Activated naive CD4-positive, alpha-beta T cell treated with anti-CD3 and anti-CD28 coated beads for 36 hours (primary cell): ENCODE results near the gene COL4A2. TPM values are rescaled to one million over a fixed set of nuclear protein-coding genes. Genes with fewer than 3 reads are reported as not detected.

ENCODE experiments used
- CTCF ChIA-PET: fragments of 350-600 bp; sonication (Branson Sonifier 250); formaldehyde crosslinking; loops from one replicate; lab custom pipeline; 2021; ENCODE audit warnings: antibody characterized with exemption; lab: Charles Lee
- DNase-seq: peaks from one replicate; pipeline ENCODE4 v3.0.0-alpha.2; 2020
- H3K27ac Mint-ChIP-seq: one replicate; pipeline ENCODE4 v1.8.0; 2021; ENCODE audit warnings: mild to moderate bottlenecking, mixed read lengths
- H3K27me3 Mint-ChIP-seq: one replicate; pipeline ENCODE4 v1.8.0; 2021; ENCODE audit warnings: low read depth, mixed read lengths
- H3K36me3 Mint-ChIP-seq: one replicate; pipeline ENCODE4 v1.8.0; 2021; ENCODE audit warnings: low read depth, mixed read lengths
- H3K4me1 Mint-ChIP-seq: one replicate; pipeline ENCODE4 v1.8.0; 2021; ENCODE audit warnings: low read depth, mixed read lengths
- H3K4me3 Mint-ChIP-seq: one replicate; pipeline ENCODE4 v1.8.0; 2021; ENCODE audit warnings: mild to moderate bottlenecking, moderate library complexity, mixed read lengths
- H3K9me3 Mint-ChIP-seq: one replicate; pipeline ENCODE4 v1.8.0; 2021; ENCODE audit warnings: mixed read lengths
- intact Hi-C: fragments of 100-400 bp; cut with micrococcal nuclease; formaldehyde crosslinking; loops from one replicate; pipeline ENCODE4 v1.15.1; 2023
- total RNA-seq, 2 experiments: library from RNA; stranded (reverse); gene quantifications; one replicate each; pipeline ENCODE4 v1.2.3, GENCODE V29; 2021

COL4A2 gene
- total RNA-seq, 2 experiments from 2014 or later = not detected

DNA sequence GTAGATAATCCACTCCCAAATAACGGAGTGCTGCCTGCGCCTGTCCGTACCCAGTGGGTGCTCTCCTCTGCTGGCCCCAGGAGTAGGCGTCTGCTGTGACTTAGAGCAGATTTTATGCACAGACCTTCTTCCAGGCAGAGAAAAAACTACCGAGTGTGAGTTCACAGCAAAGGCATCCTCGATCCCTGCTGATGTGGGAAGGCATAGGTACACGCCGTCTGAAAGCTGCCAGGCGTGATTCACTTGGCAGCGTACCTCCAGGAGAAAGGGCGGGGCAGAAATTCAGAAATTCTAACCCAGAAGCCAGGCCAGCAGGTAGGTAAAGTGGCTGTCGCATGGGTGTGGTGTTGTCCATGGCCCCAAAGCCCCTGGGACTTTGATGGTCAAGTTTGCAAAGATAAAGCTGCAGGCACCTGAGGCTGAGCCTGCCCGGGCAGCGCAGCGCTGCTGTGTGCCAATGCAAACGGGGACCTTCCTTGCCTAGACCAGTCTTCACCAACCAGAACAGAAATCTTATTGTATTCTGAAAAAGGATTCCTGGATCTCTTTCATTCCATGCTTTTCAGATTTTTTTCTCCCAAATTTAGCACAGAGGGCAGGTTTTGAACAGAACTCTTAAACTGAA lies 36.3 kb downstream of the COL4A2 start:
- Mint-ChIP-seq H3K4me3 (no peak overlapping the region), H3K36me3 (no peaks in the 10 kb centered on the region), H3K9me3 (no peaks in the 10 kb centered on the region), H3K27ac (no peak overlapping the region), H3K4me1 (peaks cover 32% of the 10 kb centered on the region), H3K27me3 (peaks cover 14% of the 10 kb centered on the region)
- intact Hi-C loops = loop anchor here (5.0 kb wide), 1 partner anchor 556 kb away; the partner anchor contains the start of gene IRS2
- DNase-seq = no peak
- CTCF ChIA-PET = no interaction called here

DNA sequence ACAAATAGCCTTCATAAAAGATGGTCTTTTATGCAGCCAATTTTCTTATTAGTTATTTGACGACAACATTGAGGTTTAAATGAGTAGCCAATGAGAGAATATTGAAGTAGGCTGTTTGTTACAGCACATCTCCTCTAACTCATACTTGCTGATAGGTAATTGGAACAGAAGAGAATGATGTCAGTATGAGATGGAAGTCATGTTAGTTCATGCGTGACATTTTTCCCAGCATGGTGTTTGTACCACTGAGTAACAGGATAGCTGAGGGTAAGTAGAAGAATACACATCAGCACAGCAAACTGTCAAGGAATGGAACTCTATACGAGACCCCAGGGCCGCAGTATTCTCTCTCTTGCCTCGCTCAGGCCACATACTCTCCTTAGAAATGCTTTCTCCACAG lies 37.2 kb downstream of the COL4A2 start:
- intact Hi-C loops = loop anchor here (5.0 kb wide), 1 partner anchor 557 kb away; the partner anchor contains the start of gene IRS2
- Mint-ChIP-seq H3K4me3 (no peak overlapping the region), H3K27me3 (peaks cover 7% of the 10 kb centered on the region), H3K27ac (no peak overlapping the region), H3K36me3 (no peaks in the 10 kb centered on the region), H3K4me1 (peaks cover 26% of the 10 kb centered on the region), H3K9me3 (no peaks in the 10 kb centered on the region)
- CTCF ChIA-PET = interaction anchor here (0.7 kb wide), 1 partner anchor 76 kb away, joined by 3 read pairs; no protein-coding TSS in a partner anchor
- DNase-seq = no peak

DNA sequence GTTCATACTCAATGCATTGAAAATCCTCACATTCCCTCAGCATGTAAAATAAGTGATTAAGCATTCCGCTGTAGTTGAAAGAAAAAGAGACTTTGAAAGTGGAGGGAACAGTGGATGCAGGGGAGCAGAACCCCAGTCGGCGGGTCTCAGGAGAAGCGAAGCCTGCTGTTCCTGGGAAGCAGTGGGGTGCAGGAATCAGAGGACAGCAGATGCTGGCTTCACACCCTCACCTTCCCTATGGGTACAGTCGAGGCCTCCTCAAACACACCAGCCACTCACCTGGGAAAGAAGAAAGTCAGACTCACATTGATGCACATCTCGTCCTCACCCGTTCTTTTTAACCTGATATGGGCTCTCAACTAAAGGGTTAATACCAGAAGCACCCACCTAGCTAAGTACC lies 38.2 kb downstream of the COL4A2 start:
- no peaks in the 10 kb centered on the region for H3K9me3 Mint-ChIP-seq
- H3K4me3 Mint-ChIP-seq = no peak overlapping the region
- peaks cover 9% of the 10 kb centered on the region for H3K27me3 Mint-ChIP-seq
- peaks cover 17% of the 10 kb centered on the region for H3K4me1 Mint-ChIP-seq
- no peak for DNase-seq
- intact Hi-C loops = no loop called here
- no peak overlapping the region for H3K27ac Mint-ChIP-seq
- CTCF ChIA-PET = no interaction called here
- H3K36me3 Mint-ChIP-seq = no peaks in the 10 kb centered on the region

DNA sequence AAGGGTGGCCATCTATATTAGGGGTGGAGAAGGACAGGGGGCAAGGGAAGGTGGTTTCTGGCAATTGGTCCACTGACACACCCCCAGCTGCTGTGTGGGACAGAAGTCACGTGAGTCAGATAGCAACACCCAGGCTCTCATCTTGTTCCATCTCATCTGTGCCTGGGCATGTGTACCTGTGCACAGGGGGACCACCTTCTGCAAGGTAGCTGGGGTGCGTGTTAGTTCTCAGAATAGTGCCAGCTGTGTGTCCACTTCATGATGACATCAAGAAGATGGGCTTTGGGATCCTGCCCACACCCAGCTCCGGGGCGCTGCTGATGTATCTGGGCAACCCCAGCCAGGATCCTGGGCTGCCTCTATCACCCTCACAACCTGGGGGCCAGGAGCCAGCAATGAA lies 38.6 kb downstream of the COL4A2 start:
- intact Hi-C loops = no loop called here

DNA sequence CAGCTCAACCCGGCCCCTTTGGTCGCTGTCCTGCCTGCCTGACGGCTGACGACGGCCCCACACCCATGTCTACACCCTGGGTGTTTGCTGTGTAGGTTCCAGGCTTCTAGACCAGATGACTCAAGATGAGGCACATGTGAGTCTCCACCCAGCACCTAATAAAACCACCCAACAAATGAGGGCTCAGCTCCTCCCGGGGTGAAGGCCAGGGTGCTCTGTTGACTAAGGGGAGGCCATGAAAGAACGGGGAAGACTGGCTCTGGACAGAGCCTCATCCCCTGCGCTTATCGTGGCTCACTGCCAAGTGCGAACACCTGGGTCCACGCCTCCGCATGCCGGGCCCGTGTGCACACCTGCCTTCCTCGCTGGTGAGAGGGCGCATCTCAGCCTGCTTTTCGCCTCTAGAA lies 39.6 kb downstream of the COL4A2 start:
- no peak overlapping the region for H3K4me3 Mint-ChIP-seq
- no peaks in the 10 kb centered on the region for H3K36me3 Mint-ChIP-seq
- no peak overlapping the region for H3K27ac Mint-ChIP-seq
- CTCF ChIA-PET = no interaction called here
- H3K4me1 Mint-ChIP-seq = peaks cover 3% of the 10 kb centered on the region
- H3K9me3 Mint-ChIP-seq = no peaks in the 10 kb centered on the region
- peaks cover 6% of the 10 kb centered on the region for H3K27me3 Mint-ChIP-seq
- intact Hi-C loops = no loop called here
- no peak for DNase-seq

More for the DNA sequence above, 38.6 kb downstream of the COL4A2 start:
- peaks cover 8% of the 10 kb centered on the region for H3K27me3 Mint-ChIP-seq
- no peak overlapping the region for H3K27ac Mint-ChIP-seq
- H3K9me3 Mint-ChIP-seq = no peaks in the 10 kb centered on the region
- CTCF ChIA-PET = no interaction called here
- H3K36me3 Mint-ChIP-seq = no peaks in the 10 kb centered on the region
- DNase-seq = no peak
- peaks cover 12% of the 10 kb centered on the region for H3K4me1 Mint-ChIP-seq
- no peak overlapping the region for H3K4me3 Mint-ChIP-seq

DNA sequence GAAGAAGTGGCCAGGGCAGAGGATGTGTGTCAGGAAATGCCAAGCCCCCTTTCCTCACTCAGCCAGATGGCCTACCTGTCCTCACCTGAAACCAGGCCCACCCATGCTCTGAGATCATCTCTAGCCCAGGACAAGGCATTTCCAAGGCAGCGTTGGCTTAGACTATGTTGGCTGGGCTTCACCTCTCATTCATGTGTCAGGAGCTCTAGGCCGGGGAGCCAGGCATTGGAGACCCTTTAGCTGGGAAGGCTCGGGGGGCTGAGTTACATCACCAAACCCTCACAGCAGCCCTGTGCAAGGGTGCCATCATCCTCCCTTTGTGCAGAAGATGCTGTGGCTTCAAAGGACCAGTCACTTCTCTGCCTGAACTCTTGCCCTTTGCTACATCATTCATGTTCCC lies 40.0 kb downstream of the COL4A2 start:
- CTCF ChIA-PET = no interaction called here
- no peaks in the 10 kb centered on the region for H3K4me1 Mint-ChIP-seq
- intact Hi-C loops = no loop called here
- H3K36me3 Mint-ChIP-seq = no peaks in the 10 kb centered on the region
- no peak for DNase-seq
- no peak overlapping the region for H3K27ac Mint-ChIP-seq
- H3K27me3 Mint-ChIP-seq = peaks cover 3% of the 10 kb centered on the region
- no peaks in the 10 kb centered on the region for H3K9me3 Mint-ChIP-seq
- no peak overlapping the region for H3K4me3 Mint-ChIP-seq

DNA sequence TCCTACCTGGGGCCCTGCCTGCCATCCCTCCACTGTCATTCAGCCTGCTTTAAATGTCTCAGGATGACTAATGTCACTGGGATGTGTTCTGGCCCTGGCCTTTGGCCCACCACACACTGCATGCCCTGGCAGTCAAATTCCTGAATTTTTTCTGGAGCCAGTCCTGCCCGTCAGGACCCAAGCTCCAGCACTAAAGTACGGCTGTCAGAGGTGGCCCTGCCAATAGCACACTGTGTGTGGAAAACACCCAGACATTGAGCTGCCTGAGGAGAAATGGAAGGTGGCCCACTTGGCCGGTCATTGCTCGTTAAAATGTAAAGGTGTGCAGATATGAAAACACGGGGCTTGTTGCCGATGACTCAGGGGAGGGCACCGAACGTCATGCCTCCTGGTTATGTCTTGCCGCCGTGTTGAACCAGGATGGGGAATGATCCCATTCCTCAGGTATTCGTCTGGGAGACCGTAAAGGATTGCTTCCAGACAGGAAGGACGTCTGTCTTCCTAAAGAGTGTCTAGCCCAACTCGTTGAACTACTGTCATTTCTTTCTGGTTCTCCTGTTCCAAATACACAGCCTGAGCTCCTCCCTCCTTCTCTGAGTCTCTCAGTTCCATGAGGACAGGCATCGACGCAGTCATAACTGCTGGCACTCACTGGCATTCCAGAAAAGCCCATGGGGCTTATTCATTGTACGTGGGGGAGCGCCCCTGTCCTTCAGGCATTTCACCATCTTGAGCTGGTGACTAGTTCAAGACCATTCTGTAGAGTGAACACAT lies 40.6 kb downstream of the COL4A2 start:
- H3K4me1 Mint-ChIP-seq = no peaks in the 10 kb centered on the region
- no peak for DNase-seq
- H3K27ac Mint-ChIP-seq = no peak overlapping the region
- H3K36me3 Mint-ChIP-seq = no peaks in the 10 kb centered on the region
- intact Hi-C loops = no loop called here
- H3K27me3 Mint-ChIP-seq = peaks cover 3% of the 10 kb centered on the region
- no peaks in the 10 kb centered on the region for H3K9me3 Mint-ChIP-seq
- H3K4me3 Mint-ChIP-seq = no peak overlapping the region
- CTCF ChIA-PET = interaction anchor here (0.6 kb wide), 1 partner anchor 216 kb away, joined by 3 read pairs; no protein-coding TSS in a partner anchor

DNA sequence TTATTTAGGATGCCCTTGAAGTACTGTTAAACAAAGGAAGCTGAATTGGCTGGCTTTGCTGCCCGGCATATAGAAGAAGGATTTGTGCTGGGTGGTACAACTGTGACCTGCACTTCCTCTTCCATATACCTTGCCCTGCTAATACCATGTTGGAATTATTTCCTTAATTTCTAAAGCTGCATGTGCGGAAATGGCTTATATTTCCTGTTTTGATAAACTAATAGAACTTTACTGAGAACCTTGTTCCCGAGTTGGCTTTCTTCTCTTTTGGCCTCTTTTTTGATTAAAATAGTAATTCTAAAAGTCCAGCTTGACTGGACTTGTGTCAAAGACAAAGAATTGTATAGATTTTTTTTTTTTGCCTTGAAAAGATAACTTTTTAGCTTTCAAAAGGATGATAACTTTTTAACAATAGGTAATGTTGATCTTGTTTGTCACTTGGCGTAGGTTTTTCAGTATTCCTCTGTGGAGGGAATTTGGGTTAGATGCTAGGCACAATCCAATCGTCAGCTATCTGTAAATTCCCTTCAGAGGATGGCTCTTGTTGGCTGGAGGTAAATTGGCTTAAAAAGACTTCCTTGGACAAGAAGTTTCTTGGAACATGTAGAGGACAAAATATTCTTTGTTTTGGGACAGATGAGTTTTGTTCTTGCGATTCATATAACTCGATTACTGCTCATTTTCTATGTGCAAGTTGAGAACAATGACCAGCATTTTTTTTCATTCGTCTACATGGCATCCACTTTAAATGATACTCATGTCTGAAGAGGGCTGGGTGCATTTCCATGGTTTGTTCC lies 41.4 kb downstream of the COL4A2 start:
- Mint-ChIP-seq H3K4me3 (no peak overlapping the region), H3K27ac (no peak overlapping the region), H3K9me3 (no peaks in the 10 kb centered on the region), H3K27me3 (peaks cover 3% of the 10 kb centered on the region), H3K36me3 (no peaks in the 10 kb centered on the region), H3K4me1 (no peaks in the 10 kb centered on the region)
- intact Hi-C loops = no loop called here
- DNase-seq = no peak
- CTCF ChIA-PET = interaction anchor here (0.6 kb wide), 1 partner anchor 217 kb away, joined by 3 read pairs; no protein-coding TSS in a partner anchor

DNA sequence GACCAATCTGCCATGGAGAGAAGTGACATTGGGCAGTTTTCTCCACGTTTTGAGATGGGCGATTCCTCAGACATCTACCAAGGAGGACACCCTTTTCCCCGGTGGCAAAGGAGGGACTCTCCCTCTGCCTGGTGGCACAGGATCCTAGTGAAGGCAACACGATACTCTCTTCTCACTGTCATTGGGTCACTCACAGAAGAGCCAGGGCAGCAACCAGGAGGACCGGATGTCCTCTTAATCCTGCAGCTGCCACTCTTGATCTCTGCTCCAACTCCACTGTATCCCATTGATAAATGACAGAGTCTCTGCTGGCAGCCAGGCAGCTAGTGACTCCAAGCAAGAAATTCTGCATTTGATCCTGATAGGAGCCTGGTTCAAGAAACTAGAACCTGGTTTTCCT lies 42.2 kb downstream of the COL4A2 start:
- H3K9me3 Mint-ChIP-seq = no peaks in the 10 kb centered on the region
- no peaks in the 10 kb centered on the region for H3K36me3 Mint-ChIP-seq
- H3K27ac Mint-ChIP-seq = no peak overlapping the region
- DNase-seq = no peak
- CTCF ChIA-PET = no interaction called here
- H3K4me3 Mint-ChIP-seq = no peak overlapping the region
- H3K4me1 Mint-ChIP-seq = no peaks in the 10 kb centered on the region
- intact Hi-C loops = no loop called here
- peaks cover 3% of the 10 kb centered on the region for H3K27me3 Mint-ChIP-seq

DNA sequence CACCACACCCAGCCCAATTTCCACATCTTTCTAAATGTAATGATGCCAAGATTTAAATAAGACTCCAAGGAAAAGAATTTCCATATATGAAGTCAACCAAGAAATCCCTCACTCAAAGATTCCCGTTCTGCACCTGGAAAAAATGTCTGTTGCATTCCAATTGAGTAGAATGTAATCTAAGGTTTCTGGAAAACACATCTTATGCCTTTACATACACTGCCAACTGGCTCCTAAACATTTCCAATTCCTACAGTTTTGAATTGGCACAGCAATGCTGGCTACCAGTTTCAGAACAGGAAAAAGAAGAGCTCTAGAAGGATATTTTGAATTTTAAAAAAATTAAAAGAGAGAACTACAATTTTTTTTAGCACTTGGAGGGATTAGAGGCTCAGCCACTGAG lies 43.0 kb downstream of the COL4A2 start:
- DNase-seq = no peak
- intact Hi-C loops = no loop called here
- CTCF ChIA-PET = no interaction called here
- no peaks in the 10 kb centered on the region for H3K36me3 Mint-ChIP-seq
- peaks cover 4% of the 10 kb centered on the region for H3K4me1 Mint-ChIP-seq
- H3K27ac Mint-ChIP-seq = no peak overlapping the region
- H3K27me3 Mint-ChIP-seq = peaks cover 3% of the 10 kb centered on the region
- H3K4me3 Mint-ChIP-seq = no peak overlapping the region
- H3K9me3 Mint-ChIP-seq = no peaks in the 10 kb centered on the region

DNA sequence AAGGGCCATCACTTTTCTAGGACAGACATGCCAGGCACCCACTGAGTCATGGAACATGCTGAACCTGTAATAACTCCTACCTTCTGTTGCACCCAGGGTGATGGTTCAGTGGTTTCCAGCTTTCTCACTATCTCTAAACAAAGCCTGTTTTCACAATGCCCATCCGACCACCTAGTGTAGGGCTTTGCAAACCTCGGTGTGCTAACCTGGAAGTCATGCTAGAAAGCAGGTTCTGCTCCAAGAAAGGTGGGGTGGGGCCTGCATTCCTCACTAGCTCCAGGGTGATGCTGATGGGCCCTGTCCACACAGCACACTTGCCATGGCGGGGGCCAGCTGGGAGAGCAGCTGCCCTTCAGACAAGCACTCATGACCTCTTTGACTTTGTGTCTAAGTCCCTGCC lies 43.4 kb downstream of the COL4A2 start:
- H3K4me1 Mint-ChIP-seq = peaks cover 5% of the 10 kb centered on the region
- DNase-seq = no peak
- no peak overlapping the region for H3K4me3 Mint-ChIP-seq
- H3K27ac Mint-ChIP-seq = no peak overlapping the region
- H3K27me3 Mint-ChIP-seq = peaks cover 3% of the 10 kb centered on the region
- intact Hi-C loops = no loop called here
- CTCF ChIA-PET = interaction anchor here (1.6 kb wide), 1 partner anchor 61 kb away, joined by 4 read pairs; no protein-coding TSS in a partner anchor
- no peaks in the 10 kb centered on the region for H3K9me3 Mint-ChIP-seq
- no peaks in the 10 kb centered on the region for H3K36me3 Mint-ChIP-seq
